ENCODE data around the gene PCDHGB1. TPM values are rescaled to one million over a fixed set of nuclear protein-coding genes. Genes with fewer than 3 reads are reported as not detected.
"Not testable (repeated sequence)": the region's sequence is repeated elsewhere in the genome, so short reads cannot be mapped to it uniquely, and the experiment has no call there.

The PCDHGB1 gene
- total RNA-seq, 2 donors from 2014 or later = 6.8 to 11.4 TPM

DNA sequence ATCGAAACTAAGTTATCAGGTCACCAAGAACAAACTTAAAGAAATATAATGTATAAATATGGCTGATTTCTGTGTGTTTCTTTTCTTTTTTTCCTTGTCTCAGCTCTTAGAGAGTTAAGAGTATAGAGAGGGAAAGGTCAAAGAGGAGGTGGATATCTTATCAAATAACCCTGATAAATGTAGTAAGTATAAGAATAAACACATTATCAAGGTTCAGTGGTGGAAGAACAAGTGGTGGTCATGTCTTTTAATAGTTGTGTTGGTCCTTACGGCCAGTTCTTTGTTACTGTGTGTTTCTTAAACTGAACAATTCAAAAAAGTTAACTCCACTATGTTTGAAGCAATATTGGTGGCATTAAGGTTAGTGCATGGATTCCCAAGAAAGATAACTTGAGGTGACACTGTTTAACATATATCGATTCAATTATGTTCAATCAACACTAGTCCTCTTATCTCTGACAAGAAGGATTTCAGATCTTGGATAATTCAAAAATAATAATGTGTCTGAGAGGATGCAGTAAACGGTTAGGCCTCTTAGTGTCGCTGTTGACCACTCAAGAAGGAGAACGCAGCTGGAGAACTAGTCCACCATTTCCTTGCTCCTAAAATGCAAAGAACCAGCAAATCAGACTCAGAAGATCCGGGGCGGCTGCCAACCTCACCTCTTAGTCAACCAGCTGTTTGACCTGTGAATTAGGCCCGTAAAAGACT lies 6.5 kb upstream of the PCDHGB1 start, which contains the start of gene PCDHGA3:
Gene PCDHGA3 (plus strand): TSS at position 588 of the 711 bp plus-strand sequence. CDS start 205 bp downstream, outside the sequence.
- no peak for DNase-seq (ENCODE audit: low spot score)
- ATAC-seq (ENCODE audit: insufficient number of reproducible peaks, low FRiP score, low read depth) = no peak
- peak; percentile 11 for TF ChIP-seq CTCF (IDR thresholded peaks at IDR 0.05)
- Histone ChIP-seq H3K27ac (no peak within 1 kb of the TSS), H3K27me3 (replicated peaks; ENCODE audit: insufficient read depth) (no peaks in the 10 kb centered on the region), H3K4me3 (peak within 1 kb of the TSS; percentile 53), H3K4me1 (ENCODE audit: control insufficient read depth in 1 of 2, low read depth in 2 of 2) (no peaks in the 10 kb centered on the region), H3K9me3 (peaks cover 89% of the 10 kb centered on the region), H3K36me3 (peaks cover 3% of the 10 kb centered on the region)

- TF ChIP-seq CTCF (IDR thresholded peaks at IDR 0.05) = no peak
- peaks cover 3% of the 10 kb centered on the region for H3K36me3 ChIP-seq
- H3K4me3 ChIP-seq = peak overlapping the region; percentile 53
- H3K4me1 ChIP-seq (ENCODE audit: control insufficient read depth in 1 of 2, low read depth in 2 of 2) = no peaks in the 10 kb centered on the region
- H3K27ac ChIP-seq = no peak overlapping the region
- H3K9me3 ChIP-seq = peaks cover 89% of the 10 kb centered on the region
- no peaks in the 10 kb centered on the region for H3K27me3 ChIP-seq (replicated peaks; ENCODE audit: insufficient read depth)
- no peak for DNase-seq (ENCODE audit: low spot score)
- no peak for ATAC-seq (ENCODE audit: insufficient number of reproducible peaks, low FRiP score, low read depth)
These were observed 5.9 kb upstream of the PCDHGB1 start for GRCh38 chr5:141343953-141344463.

- peaks cover 89% of the 10 kb centered on the region for H3K9me3 ChIP-seq
- H3K27ac ChIP-seq = no peak overlapping the region
- DNase-seq (ENCODE audit: low spot score) = no peak
- no peak for ATAC-seq (ENCODE audit: insufficient number of reproducible peaks, low FRiP score, low read depth)
- H3K36me3 ChIP-seq = no peaks in the 10 kb centered on the region
- H3K4me3 ChIP-seq = peak overlapping the region; percentile 19
- H3K27me3 ChIP-seq (replicated peaks; ENCODE audit: insufficient read depth) = no peaks in the 10 kb centered on the region
- no peak for TF ChIP-seq CTCF (IDR thresholded peaks at IDR 0.05)
- no peaks in the 10 kb centered on the region for H3K4me1 ChIP-seq (ENCODE audit: control insufficient read depth in 1 of 2, low read depth in 2 of 2)
These were observed 4.6 kb upstream of the PCDHGB1 start for GRCh38 chr5:141345327-141345726.

DNA sequence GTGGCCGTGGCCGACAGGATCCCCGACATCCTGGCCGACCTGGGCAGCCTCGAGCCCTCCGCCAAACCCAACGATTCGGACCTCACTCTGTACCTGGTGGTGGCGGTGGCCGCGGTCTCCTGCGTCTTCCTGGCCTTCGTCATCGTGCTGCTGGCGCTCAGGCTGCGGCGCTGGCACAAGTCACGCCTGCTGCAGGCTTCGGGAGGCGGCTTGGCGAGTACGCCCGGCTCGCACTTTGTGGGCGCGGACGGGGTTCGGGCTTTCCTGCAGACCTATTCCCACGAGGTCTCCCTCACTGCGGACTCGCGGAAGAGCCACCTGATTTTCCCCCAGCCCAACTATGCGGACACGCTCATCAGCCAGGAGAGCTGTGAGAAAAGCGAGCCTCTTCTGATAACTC lies 3.9 kb upstream of the PCDHGB1 start:
- not testable (repeated sequence) for DNase-seq (ENCODE audit: low spot score); H3K27ac ChIP-seq; H3K27me3 ChIP-seq (replicated peaks; ENCODE audit: insufficient read depth); H3K4me1 ChIP-seq (ENCODE audit: control insufficient read depth in 1 of 2, low read depth in 2 of 2); ATAC-seq (ENCODE audit: insufficient number of reproducible peaks, low FRiP score, low read depth); H3K36me3 ChIP-seq; H3K4me3 ChIP-seq
- peaks cover 89% of the 10 kb centered on the region for H3K9me3 ChIP-seq

DNA sequence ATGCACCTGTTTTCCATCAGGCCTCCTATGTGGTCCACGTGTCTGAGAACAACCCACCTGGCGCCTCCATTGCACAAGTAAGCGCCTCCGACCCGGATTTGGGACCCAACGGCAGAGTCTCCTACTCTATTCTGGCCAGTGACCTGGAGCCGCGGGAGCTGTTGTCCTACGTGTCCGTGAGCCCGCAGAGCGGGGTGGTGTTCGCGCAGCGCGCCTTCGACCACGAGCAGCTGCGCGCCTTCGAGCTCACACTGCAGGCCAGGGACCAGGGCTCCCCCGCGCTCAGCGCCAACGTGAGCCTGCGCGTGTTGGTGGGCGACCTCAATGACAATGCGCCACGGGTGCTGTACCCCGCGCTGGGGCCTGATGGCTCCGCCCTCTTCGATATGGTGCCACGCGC lies 1.7 kb downstream of the PCDHGB1 start:
- Histone ChIP-seq H3K27ac (no peak overlapping the region), H3K4me3 (no peak overlapping the region), H3K27me3 (replicated peaks; ENCODE audit: insufficient read depth) (no peaks in the 10 kb centered on the region), H3K4me1 (ENCODE audit: control insufficient read depth in 1 of 2, low read depth in 2 of 2) (no peaks in the 10 kb centered on the region), H3K9me3 (peaks cover 84% of the 10 kb centered on the region), H3K36me3 (no peaks in the 10 kb centered on the region)
- no peak for TF ChIP-seq CTCF (IDR thresholded peaks at IDR 0.05)
- DNase-seq (ENCODE audit: low spot score) (no peak), ATAC-seq (ENCODE audit: insufficient number of reproducible peaks, low FRiP score, low read depth) (no peak)
